GM12873 (cell line): Measurements from ENCODE around the gene HDAC4.

Experiments
- TF ChIP-seq, protein P1 (sequence below): IDR thresholded peaks from 2 replicates; pipeline ENCODE4 v1.5.1; 2012; ENCODE audit warnings: low read depth, mild to moderate bottlenecking, moderate library complexity, low read length, control low read depth; ENCODE audit not compliant: insufficient read depth; ENCODE audit errors: missing control alignments

The HDAC4 gene

DNA sequence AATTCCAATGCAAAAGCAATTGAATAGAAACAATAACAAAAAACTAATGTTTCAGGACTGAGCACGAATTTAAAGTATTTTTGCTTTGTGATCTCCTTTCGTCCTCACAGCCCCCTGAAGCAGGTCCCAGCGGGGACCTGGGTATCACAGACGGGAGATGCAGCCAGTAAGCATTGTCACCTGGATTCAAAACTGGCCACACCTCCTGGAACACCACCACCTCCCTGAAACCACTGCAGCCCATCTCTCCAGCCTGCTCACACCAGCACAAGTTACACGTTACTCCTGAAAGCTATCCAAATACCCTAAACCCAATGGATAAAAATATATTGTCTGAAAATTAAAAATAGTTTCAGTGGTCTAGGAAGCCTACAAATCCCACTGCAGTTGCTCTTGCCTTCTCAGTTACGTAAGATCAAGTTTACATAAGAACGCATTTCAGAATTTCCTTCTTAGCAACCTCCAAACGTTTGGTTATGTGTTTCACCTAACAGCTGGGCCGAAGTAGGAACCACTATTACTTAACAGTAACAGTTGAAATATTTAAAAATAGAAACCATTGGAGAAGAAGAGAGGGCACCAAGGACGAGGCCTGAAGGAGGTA lies 178.0 kb downstream of the HDAC4 start:
- TF ChIP-seq, protein P1, sequence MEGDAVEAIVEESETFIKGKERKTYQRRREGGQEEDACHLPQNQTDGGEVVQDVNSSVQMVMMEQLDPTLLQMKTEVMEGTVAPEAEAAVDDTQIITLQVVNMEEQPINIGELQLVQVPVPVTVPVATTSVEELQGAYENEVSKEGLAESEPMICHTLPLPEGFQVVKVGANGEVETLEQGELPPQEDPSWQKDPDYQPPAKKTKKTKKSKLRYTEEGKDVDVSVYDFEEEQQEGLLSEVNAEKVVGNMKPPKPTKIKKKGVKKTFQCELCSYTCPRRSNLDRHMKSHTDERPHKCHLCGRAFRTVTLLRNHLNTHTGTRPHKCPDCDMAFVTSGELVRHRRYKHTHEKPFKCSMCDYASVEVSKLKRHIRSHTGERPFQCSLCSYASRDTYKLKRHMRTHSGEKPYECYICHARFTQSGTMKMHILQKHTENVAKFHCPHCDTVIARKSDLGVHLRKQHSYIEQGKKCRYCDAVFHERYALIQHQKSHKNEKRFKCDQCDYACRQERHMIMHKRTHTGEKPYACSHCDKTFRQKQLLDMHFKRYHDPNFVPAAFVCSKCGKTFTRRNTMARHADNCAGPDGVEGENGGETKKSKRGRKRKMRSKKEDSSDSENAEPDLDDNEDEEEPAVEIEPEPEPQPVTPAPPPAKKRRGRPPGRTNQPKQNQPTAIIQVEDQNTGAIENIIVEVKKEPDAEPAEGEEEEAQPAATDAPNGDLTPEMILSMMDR, result no peak

DNA sequence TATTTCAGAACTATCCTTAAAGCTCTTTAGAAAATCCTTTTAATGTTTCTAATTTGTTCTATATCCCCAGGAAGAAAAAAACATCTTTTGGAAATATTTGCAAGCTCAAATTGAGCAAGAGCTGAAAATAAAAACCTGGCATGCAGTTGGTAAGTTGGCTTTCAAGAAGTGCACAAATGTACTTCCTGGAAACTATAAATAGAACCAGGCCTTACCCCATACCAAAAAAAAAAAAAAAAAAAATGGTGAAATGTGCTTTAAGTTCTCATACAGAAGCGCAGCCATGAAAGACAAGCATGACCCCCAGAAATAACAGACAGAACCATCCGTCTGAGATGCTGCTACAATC lies 178.5 kb downstream of the HDAC4 start:
- TF ChIP-seq, protein P1, result no peak

DNA sequence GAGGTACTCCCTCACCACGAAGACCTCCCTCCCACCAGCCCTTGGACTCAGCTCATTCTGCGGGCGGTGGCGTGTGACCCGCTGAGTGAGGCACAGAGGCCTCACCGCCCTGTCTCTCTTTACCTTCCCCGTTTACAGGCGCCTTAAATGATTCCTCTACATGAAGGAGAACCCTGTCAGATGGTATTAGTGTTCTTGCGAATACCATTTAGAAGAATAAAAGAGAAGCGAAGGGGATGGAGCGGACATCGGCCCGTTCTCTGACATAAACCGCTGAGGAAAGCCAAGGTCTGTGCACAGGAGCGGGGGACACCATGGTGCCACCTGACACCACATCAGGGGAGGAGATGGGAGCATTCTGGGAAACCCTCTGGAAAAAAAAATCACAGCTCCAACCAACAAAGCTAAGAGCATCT lies 179.8 kb downstream of the HDAC4 start:
- TF ChIP-seq, protein P1, result no peak

DNA sequence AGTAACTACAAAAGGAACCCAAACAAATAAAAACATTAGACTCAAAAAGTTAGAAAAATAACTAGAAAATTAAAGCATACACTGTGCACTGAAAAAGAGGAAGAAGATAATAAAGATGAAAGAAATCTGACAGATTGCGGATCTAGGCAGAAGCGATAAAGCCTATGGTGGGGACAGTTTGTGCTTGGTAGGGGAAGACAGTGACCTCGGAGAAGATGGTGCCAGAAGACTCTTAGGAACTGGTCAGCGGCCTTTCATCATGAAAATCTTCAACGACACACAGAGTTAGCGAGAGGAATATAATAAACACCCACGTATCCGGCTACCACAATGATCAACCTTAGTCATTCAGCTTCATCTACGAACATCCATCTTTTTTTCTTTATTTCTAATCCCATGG lies 180.5 kb downstream of the HDAC4 start:
- TF ChIP-seq, protein P1, result no peak

DNA sequence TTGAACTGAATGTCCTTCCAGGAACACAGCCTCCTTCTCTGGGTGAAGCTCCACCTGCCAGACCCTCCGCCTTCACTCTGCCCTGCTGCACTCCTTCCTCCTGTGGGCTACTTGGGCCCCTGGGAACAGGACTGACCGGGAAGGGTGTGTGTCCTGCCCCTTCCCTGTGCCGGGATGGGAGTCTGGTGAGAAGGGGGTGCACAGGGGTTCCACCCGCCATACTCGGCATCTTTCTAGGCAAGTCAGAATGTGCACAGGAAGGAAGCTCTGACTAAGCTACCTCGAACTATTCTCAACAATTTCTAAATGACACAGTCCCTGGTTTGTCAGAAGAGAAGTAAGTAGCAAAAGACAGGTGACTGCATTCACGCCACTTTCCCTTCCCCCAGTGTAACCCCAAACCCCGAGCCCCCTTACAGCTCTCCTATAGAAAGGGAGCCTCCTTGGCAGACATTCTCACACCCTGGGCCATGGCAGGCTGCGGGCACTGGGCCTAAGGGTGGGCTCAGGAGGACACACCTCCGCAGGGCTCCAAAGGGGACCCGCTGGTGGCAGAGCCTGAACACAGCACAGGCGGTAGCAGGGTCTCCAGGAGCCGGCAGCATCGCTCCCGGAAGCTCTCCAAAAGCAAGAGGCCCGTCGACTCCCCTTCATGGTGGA lies 184.1 kb downstream of the HDAC4 start:
- TF ChIP-seq, protein P1, result no peak

DNA sequence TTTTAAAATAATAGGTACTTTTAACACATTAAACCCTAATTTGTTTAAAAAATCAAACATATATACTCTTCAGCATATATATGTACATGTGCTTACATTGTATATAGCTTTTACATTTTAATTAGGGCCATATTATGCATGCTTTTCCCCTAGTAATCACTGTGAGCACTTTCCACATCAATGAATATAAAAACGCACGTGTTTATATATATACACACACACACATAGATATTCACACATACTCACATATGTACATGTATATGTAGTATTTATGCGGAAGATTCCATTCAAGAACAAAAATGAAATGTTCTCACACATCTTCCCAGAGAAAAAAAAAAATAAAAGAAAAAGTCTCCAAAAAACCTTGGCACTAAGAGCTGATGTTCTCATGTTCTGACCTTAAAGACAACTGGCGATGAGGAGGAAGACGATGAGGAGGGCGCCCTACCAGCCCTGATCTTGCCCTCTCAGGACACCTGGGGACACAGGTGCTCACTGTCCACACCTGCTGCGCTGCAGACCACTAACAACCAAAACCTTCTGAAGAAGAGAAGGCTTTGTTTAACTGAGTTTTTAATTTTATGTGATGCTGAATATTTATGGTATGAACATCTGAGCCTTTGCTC lies 184.7 kb downstream of the HDAC4 start:
- TF ChIP-seq, protein P1, result no peak

DNA sequence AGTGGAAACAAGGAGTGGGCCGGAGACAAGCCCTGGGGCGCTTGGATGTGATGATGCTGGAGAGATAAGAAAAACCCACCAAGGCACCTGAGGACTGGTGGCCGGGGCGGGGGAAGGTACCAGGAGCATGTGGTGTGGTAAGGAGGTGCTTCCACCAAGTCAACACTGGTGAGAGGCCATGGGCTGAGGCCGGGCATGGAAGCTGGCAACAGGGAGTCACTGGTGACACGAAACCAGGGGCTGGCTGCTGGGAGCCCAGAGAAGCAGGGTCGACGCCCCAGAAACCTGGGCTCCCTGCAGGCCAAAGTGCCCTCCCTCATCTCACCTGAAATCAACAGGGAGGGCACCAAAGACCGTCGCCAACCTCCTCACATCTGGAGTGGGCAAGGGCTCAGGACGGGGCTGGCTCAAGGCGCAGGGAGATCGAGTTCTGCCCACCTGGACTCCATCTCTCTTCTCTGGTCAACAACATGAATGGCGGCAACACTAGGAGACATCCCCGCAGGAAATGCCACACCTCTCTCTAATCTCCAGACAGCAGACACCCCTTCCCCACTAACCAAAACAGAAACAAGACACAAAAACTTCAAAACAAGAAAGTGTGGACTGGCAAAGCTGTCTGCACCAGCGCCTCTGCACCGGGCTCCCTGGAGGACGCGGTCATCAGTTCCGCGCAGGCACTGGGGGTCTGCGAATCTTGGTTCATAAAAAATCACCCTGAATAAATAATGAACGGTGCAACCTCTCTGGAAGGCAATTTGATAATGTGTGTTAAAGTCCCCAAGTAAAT lies 185.5 kb downstream of the HDAC4 start:
- TF ChIP-seq, protein P1, result no peak
